ENCODE measurements around the gene RPS27. TPM values are rescaled to one million over a fixed set of nuclear protein-coding genes. Genes with fewer than 3 reads are reported as not detected.

The RPS27 gene
- total and polyA plus RNA-seq, 2 donors (not counting 1 experiment from before 2014, with no cell fraction given), result 4,812 to 15,978 TPM

GRCh38 chr1:153942766-153943549, 47.6 kb upstream of the RPS27 start:
- CTCF ChIA-PET, result interaction anchor here (1.3 to 5.9 kb wide), 3 partner anchors 21 to 43 kb away, joined by 3 to 65 read pairs (median 46); partner anchors contain the start of genes CREB3L4, GATAD2B, RAB13 and SLC39A1
- WGBS (ENCODE audit: insufficient coverage), result 100% methylated on average over 5 of the region's 11 CpGs
- Mint-ChIP-seq H3K4me3 (peak overlapping the region; percentile 27), H3K27me3 (no peaks in the 10 kb centered on the region), H3K27ac (peak overlapping the region; percentile 37), H3K9me3 (ENCODE audit: insufficient read depth) (no peaks in the 10 kb centered on the region), H3K4me1 (peaks cover 44% of the 10 kb centered on the region)
- H3K79me2 ChIP-seq (ENCODE audit: control insufficient read depth, insufficient read depth, low read length), result peaks cover 51% of the 10 kb centered on the region
- ATAC-seq (ENCODE audit: low read depth) (no peak), DNase-seq (no peak)
- H3K9ac ChIP-seq (ENCODE audit: low read length), result no peak overlapping the region
- H3K4me3 ChIP-seq (ENCODE audit: control extremely low read depth in 1 of 5, extremely low read depth in 1 of 5, insufficient read depth in 1 of 5, low read depth in 2 of 5, low read length in 4 of 5), result no peak overlapping the region
- H4K20me1 ChIP-seq (ENCODE audit: control insufficient read depth, insufficient read depth, low read length, poor library complexity, severe bottlenecking), result peaks cover 40% of the 10 kb centered on the region
- no peaks in the 10 kb centered on the region for H3K9me3 ChIP-seq (ENCODE audit: control extremely low read depth in 1 of 3, control insufficient read depth in 2 of 3, insufficient read depth in 1 of 3, low read length in 2 of 3)
- peaks cover 17 to 62% of the 10 kb centered on the region in 2 experiments for H3K36me3 ChIP-seq (replicated peaks in 1 of 2; ENCODE audit: control extremely low read depth in 1 of 2, control insufficient read depth in 1 of 2, extremely low read depth in 1 of 2, insufficient read depth in 2 of 2, low read length in 1 of 2)
- no peak overlapping the region for H2AFZ ChIP-seq (ENCODE audit: insufficient read depth, low read depth, low read length, poor library complexity, severe bottlenecking)
- peaks cover 24 to 40% of the 10 kb centered on the region in 2 donors for H3K4me1 ChIP-seq (ENCODE audit: control insufficient read depth in 2 of 2, insufficient read depth in 2 of 2, low read length in 2 of 2)
- POLR2A ChIA-PET, result interaction anchor here (4.1 to 4.2 kb wide), 2 partner anchors 20 to 34 kb away, joined by 40 to 124 read pairs; partner anchors contain the start of genes GATAD2B and JTB
- peak overlapping the region in 1 of 2 donors; percentile 51 for H3K27ac ChIP-seq (ENCODE audit: low read length in 2 of 2)
- H3K27me3 ChIP-seq (replicated peaks in 1 of 4; ENCODE audit: control extremely low read depth in 1 of 4, control insufficient read depth in 3 of 4, insufficient read depth in 4 of 4, low read length in 3 of 4), result no peaks in the 10 kb centered on the region
- intact Hi-C loops (cut with micrococcal nuclease), result no loop called here
- TF ChIP-seq EZH2 (IDR thresholded peaks at IDR 0.05; ENCODE audit: borderline replicate concordance, insufficient read depth, low read depth, low read length, poor library complexity, severe bottlenecking), result no peak
- TF ChIP-seq, protein P1, sequence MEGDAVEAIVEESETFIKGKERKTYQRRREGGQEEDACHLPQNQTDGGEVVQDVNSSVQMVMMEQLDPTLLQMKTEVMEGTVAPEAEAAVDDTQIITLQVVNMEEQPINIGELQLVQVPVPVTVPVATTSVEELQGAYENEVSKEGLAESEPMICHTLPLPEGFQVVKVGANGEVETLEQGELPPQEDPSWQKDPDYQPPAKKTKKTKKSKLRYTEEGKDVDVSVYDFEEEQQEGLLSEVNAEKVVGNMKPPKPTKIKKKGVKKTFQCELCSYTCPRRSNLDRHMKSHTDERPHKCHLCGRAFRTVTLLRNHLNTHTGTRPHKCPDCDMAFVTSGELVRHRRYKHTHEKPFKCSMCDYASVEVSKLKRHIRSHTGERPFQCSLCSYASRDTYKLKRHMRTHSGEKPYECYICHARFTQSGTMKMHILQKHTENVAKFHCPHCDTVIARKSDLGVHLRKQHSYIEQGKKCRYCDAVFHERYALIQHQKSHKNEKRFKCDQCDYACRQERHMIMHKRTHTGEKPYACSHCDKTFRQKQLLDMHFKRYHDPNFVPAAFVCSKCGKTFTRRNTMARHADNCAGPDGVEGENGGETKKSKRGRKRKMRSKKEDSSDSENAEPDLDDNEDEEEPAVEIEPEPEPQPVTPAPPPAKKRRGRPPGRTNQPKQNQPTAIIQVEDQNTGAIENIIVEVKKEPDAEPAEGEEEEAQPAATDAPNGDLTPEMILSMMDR (IDR thresholded peaks at IDR 0.05), result no peak
- peak overlapping the region; percentile 16 for H3K4me2 ChIP-seq (replicated peaks; ENCODE audit: low read depth, low read length, poor library complexity, severe bottlenecking)
